Neural progenitor cell (in vitro differentiated cells): ENCODE measurements around the gene PSMA3. TPM values are rescaled to one million over a fixed set of nuclear protein-coding genes. Genes with fewer than 3 reads are reported as not detected.

Experiments
- DNase-seq: peaks from one replicate; pipeline ENCODE4 v3.0.0-alpha.2; 2016; ENCODE audit warnings: low spot score
- H2AFZ ChIP-seq: fragments of 200-600 bp; sonication (generic); replicated peaks from 2 replicates; pipeline ENCODE4 v1.6.1; 2016; ENCODE audit warnings: antibody characterized with exemption
- H3F3A ChIP-seq: fragments of 200-600 bp; sonication (generic); 2 replicates; pipeline ENCODE4 v1.6.1; 2016; ENCODE audit warnings: antibody characterized with exemption, low read depth
- H3K27ac ChIP-seq: fragments of 200-600 bp; sonication (generic); 2 replicates; pipeline ENCODE4 v1.5.1; 2016; ENCODE audit warnings: mild to moderate bottlenecking
- H3K27me3 ChIP-seq: fragments of 200-600 bp; sonication (generic); 2 replicates; pipeline ENCODE4 v1.6.1; 2016; ENCODE audit warnings: mild to moderate bottlenecking, moderate library complexity
- H3K36me3 ChIP-seq: fragments of 200-600 bp; sonication (generic); 2 replicates; pipeline ENCODE4 v1.5.1; 2016
- H3K4me1 ChIP-seq: fragments of 200-600 bp; sonication (generic); 2 replicates; pipeline ENCODE4 v1.6.1; 2016; ENCODE audit warnings: mixed run types
- H3K4me2 ChIP-seq: fragments of 200-600 bp; sonication (generic); 2 replicates; pipeline ENCODE4 v1.6.1; 2016
- H3K4me3 ChIP-seq: fragments of 200-600 bp; sonication (generic); 2 replicates; pipeline ENCODE4 v1.5.1; 2016
- H3K79me2 ChIP-seq: fragments of 200-600 bp; sonication (generic); 2 replicates; pipeline ENCODE4 v1.6.1; 2016; ENCODE audit warnings: low read depth
- H3K9ac ChIP-seq: fragments of 200-600 bp; sonication (generic); 2 replicates; pipeline ENCODE4 v1.6.1; 2016
- H3K9me3 ChIP-seq: fragments of 200-600 bp; sonication (generic); 2 replicates; pipeline ENCODE4 v1.5.1; 2016; ENCODE audit warnings: low read depth
- H4K20me1 ChIP-seq: fragments of 200-600 bp; sonication (generic); 2 replicates; pipeline ENCODE4 v1.6.1; 2016; ENCODE audit warnings: low read depth
- H3K27ac Mint-ChIP-seq: 3 replicates; pipeline ENCODE4 v1.8.0; 2021; ENCODE audit warnings: mixed read lengths
- H3K27me3 Mint-ChIP-seq: 2 replicates; pipeline ENCODE4 v1.8.0; 2022; ENCODE audit warnings: low read depth, mild to moderate bottlenecking, inconsistent platforms, moderate library complexity, mixed read lengths; ENCODE audit not compliant: insufficient read depth
- H3K36me3 Mint-ChIP-seq: 3 replicates; pipeline ENCODE4 v1.8.0; 2021; ENCODE audit warnings: mixed read lengths
- H3K4me1 Mint-ChIP-seq: 3 replicates; pipeline ENCODE4 v1.8.0; 2021; ENCODE audit warnings: mixed read lengths
- H3K4me3 Mint-ChIP-seq: 3 replicates; pipeline ENCODE4 v1.8.0; 2021; ENCODE audit warnings: mild to moderate bottlenecking, moderate library complexity, mixed read lengths
- H3K9me3 Mint-ChIP-seq: 3 replicates; pipeline ENCODE4 v1.8.0; 2020; ENCODE audit warnings: mixed read lengths
- EZH2 ChIP-seq: fragments of 200-600 bp; sonication (generic); IDR thresholded peaks from 2 replicates; pipeline ENCODE4 v1.6.1; 2017; ENCODE audit warnings: antibody characterized with exemption, mild to moderate bottlenecking, moderate library complexity
- EZH2phosphoT487 ChIP-seq: fragments of 200-600 bp; sonication (generic); IDR thresholded peaks from 2 replicates; pipeline ENCODE4 v1.6.1; 2017; ENCODE audit warnings: antibody characterized with exemption
- total RNA-seq: library from RNA; depleted of rRNA; stranded (reverse); fragments of >200 nt; gene quantifications from 2 replicates; pipeline ENCODE4 v1.2.3, GENCODE V29; 2015; ENCODE audit warnings: low replicate concordance
- TF ChIP-seq, protein P1 (sequence below): fragments of 200-600 bp; sonication (generic); IDR thresholded peaks from 2 replicates; pipeline ENCODE4 v1.5.1; 2017; ENCODE audit warnings: antibody characterized with exemption, mild to moderate bottlenecking

The PSMA3 gene
- total RNA-seq, 1 donor from 2014 or later, result 268 TPM

DNA sequence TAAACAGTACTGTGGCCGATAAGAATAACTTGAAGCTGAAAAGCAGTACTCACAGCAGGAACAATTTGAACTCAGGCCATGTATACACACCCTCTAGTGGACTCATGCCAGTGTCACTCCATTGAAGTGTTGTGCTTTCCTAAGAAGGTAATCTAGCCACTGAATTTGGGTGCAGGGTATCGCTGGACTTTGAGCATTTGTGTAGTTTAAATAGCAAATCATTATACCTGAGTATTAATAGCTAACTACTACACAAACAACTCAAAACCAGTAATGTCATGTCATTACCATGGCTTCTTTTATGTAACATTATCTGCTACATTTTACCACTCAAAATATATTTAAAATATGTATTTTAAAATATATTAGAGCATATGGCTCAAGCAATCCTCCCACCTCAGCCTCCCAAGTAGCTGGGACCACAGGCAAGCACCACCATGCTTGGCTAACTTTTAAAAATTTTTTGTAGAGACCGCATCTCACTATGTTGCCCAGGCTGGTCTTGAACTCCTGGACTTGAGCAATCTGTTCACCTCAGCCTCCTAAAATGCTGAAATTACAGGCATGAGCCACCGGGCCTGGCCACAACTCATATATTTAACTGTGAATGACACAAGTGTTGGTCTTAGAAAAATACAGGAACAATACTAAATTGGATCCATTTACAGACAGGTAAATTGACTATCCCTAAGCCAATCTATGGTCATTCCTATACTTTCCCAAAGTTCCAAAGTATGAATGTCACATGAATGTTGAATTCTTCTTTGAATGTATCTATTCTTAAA is 28.1 kb downstream of the PSMA3 start:
- H3K36me3 ChIP-seq, result peaks cover 22% of the 10 kb centered on the region
- peaks cover 69% of the 10 kb centered on the region for H3K79me2 ChIP-seq
- H2AFZ ChIP-seq, result no peak overlapping the region
- H3K9me3 ChIP-seq, result no peaks in the 10 kb centered on the region
- Mint-ChIP-seq H3K27ac (no peak overlapping the region), H3K27me3 (peaks cover 8% of the 10 kb centered on the region), H3K9me3 (no peaks in the 10 kb centered on the region), H3K36me3 (peaks cover 8% of the 10 kb centered on the region), H3K4me1 (no peaks in the 10 kb centered on the region), H3K4me3 (no peak overlapping the region)
- TF ChIP-seq, protein P1, sequence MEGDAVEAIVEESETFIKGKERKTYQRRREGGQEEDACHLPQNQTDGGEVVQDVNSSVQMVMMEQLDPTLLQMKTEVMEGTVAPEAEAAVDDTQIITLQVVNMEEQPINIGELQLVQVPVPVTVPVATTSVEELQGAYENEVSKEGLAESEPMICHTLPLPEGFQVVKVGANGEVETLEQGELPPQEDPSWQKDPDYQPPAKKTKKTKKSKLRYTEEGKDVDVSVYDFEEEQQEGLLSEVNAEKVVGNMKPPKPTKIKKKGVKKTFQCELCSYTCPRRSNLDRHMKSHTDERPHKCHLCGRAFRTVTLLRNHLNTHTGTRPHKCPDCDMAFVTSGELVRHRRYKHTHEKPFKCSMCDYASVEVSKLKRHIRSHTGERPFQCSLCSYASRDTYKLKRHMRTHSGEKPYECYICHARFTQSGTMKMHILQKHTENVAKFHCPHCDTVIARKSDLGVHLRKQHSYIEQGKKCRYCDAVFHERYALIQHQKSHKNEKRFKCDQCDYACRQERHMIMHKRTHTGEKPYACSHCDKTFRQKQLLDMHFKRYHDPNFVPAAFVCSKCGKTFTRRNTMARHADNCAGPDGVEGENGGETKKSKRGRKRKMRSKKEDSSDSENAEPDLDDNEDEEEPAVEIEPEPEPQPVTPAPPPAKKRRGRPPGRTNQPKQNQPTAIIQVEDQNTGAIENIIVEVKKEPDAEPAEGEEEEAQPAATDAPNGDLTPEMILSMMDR, result peak; percentile 19
- TF ChIP-seq EZH2phosphoT487, result no peak
- no peaks in the 10 kb centered on the region for H3K4me1 ChIP-seq
- no peak overlapping the region for H3K4me2 ChIP-seq
- H3K9ac ChIP-seq, result no peak overlapping the region
- H4K20me1 ChIP-seq, result peaks cover 32% of the 10 kb centered on the region
- DNase-seq, result no peak
- peaks cover 61% of the 10 kb centered on the region for H3F3A ChIP-seq
- H3K27ac ChIP-seq, result no peak overlapping the region
- H3K27me3 ChIP-seq, result no peaks in the 10 kb centered on the region
- no peak overlapping the region for H3K4me3 ChIP-seq

DNA sequence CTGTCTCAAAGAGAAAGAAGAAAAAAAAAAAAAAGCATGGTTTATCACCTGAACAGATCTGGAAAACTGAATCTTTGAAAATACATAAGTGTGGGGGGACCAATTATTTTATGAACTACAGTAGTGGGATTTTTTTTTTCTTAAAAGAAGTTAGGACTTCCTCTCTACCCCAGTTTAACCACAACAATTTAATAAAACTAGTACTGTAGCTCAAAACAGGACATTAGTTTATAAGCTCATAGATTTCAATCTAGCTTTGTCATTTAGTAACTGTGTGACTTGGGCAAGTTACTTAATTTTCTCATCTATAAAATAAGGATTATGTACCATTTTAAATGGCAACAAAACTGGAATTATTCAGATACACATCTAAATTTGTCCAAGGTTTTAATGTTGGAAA is 30.2 kb downstream of the PSMA3 start:
- Histone ChIP-seq H3K27me3 (no peaks in the 10 kb centered on the region), H3K79me2 (peaks cover 85% of the 10 kb centered on the region), H4K20me1 (peaks cover 31% of the 10 kb centered on the region), H3K27ac (peak overlapping the region; percentile 44), H3K4me2 (no peak overlapping the region), H3F3A (peaks cover 41% of the 10 kb centered on the region), H3K9ac (no peak overlapping the region), H2AFZ (no peak overlapping the region), H3K4me1 (no peaks in the 10 kb centered on the region), H3K36me3 (peaks cover 13% of the 10 kb centered on the region), H3K4me3 (no peak overlapping the region), H3K9me3 (no peaks in the 10 kb centered on the region)
- Mint-ChIP-seq H3K27me3 (peaks cover 8% of the 10 kb centered on the region), H3K9me3 (no peaks in the 10 kb centered on the region), H3K4me1 (no peaks in the 10 kb centered on the region), H3K36me3 (peaks cover 11% of the 10 kb centered on the region), H3K27ac (no peak overlapping the region), H3K4me3 (no peak overlapping the region)
- DNase-seq, result no peak
- TF ChIP-seq EZH2 (no peak), EZH2phosphoT487 (no peak)
- TF ChIP-seq, protein P1, result no peak

DNA sequence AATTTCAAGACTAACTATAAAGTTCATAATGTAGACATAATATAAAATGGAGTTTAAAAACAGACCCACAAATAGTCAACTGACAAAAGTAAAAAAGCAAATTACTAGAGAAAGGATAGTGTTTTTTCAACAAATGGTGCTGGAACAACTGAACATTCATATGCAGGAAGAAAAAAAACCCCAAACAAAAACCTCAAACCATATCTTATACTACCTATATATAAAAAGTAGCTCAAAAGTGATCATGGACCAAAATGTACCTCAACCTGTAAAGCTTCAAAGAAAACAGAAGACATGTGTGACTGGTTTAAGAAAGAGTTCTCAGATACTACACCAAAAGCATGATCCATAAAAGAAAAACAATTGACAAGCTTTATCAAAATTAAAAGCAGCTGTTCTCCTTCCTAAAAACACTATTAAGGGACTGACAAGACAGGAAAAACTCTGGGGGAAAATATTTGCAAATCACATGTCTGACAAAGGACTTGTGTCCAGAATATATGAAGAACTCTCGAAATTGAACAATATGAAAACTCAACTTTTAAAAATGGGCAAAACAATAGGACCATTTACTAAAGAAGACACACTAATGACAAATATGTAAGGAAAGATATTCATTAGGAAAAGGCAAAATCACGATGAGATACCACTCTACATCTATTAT is 31.0 kb downstream of the PSMA3 start:
- Histone ChIP-seq H3K9me3 (no peaks in the 10 kb centered on the region), H3K9ac (no peak overlapping the region), H3K27ac (peak overlapping the region; percentile 13), H3K27me3 (no peaks in the 10 kb centered on the region), H3K4me2 (no peak overlapping the region), H3K4me1 (no peaks in the 10 kb centered on the region), H3F3A (peaks cover 35% of the 10 kb centered on the region), H3K36me3 (peaks cover 13% of the 10 kb centered on the region), H4K20me1 (peaks cover 31% of the 10 kb centered on the region), H2AFZ (no peak overlapping the region), H3K79me2 (peaks cover 93% of the 10 kb centered on the region), H3K4me3 (no peak overlapping the region)
- Mint-ChIP-seq H3K4me3 (no peak overlapping the region), H3K9me3 (no peaks in the 10 kb centered on the region), H3K27me3 (peaks cover 5% of the 10 kb centered on the region), H3K27ac (no peak overlapping the region), H3K4me1 (no peaks in the 10 kb centered on the region), H3K36me3 (peaks cover 11% of the 10 kb centered on the region)
- DNase-seq, result no peak
- TF ChIP-seq EZH2phosphoT487 (no peak), EZH2 (no peak)
- TF ChIP-seq, protein P1, result no peak
